Pulmonary artery endothelial cell (primary cell): ENCODE data around the gene SLC25A51. TPM values are rescaled to one million over a fixed set of nuclear protein-coding genes. Genes with fewer than 3 reads are reported as not detected.

Experiments used
- DNase-seq: peaks from one replicate; pipeline ENCODE4 v3.0.0-alpha.2; 2011; ENCODE audit warnings: low read depth, low spot score
- total RNA-seq: library from RNA; depleted of rRNA; stranded (reverse); fragments of >200 nt; gene quantifications from 2 replicates; pipeline ENCODE4 v1.2.3, GENCODE V29; 2014

SLC25A51 gene, protein sequence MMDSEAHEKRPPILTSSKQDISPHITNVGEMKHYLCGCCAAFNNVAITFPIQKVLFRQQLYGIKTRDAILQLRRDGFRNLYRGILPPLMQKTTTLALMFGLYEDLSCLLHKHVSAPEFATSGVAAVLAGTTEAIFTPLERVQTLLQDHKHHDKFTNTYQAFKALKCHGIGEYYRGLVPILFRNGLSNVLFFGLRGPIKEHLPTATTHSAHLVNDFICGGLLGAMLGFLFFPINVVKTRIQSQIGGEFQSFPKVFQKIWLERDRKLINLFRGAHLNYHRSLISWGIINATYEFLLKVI
- total RNA-seq: 79.3 and 119 TPM in 2 replicates

DNA sequence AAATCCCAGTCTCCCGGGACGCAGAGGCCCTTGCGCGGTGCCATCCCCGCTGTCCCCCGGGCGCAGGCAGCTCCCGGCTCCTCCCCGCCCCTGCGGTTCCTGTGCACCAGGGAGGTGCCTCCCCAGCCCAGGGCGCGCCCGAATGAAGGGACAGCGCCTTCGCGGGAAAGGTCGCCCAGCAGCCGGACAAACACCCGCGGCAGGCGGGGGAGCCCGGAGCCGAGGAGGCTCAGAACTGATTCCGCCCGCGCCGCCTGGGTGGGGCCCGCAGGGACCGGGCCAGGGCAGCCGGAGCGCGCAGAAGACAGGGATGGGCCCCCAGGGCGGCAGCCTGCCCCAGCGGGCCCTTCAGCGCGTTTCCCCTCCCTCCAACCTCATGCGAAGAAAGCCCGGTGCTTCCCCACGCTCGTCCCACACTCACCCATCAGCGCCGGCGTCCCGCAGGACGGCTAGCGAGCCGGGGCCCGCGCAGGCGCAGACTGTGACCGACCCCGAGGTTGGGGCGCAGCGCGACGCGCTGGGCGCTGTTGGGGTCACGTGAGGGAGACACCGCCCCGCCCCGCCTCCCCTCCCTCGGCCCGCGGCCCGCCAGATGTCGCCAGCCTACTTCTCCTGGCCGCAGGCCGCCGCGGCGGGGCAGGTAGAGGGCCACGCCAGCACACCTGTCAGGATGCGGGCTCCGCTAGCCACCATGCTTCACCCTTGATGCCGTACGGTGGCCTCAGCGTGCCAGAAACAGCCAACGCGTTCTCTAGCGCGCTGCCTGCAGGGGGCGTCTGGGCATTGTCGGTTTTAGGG is at the start of gene SLC25A51:
Gene SLC25A51 (minus strand): TSS at position 481 of the 798 bp plus-strand sequence. CDS start 15,577 bp downstream, outside the sequence.
- peak; percentile 69 for DNase-seq

DNA sequence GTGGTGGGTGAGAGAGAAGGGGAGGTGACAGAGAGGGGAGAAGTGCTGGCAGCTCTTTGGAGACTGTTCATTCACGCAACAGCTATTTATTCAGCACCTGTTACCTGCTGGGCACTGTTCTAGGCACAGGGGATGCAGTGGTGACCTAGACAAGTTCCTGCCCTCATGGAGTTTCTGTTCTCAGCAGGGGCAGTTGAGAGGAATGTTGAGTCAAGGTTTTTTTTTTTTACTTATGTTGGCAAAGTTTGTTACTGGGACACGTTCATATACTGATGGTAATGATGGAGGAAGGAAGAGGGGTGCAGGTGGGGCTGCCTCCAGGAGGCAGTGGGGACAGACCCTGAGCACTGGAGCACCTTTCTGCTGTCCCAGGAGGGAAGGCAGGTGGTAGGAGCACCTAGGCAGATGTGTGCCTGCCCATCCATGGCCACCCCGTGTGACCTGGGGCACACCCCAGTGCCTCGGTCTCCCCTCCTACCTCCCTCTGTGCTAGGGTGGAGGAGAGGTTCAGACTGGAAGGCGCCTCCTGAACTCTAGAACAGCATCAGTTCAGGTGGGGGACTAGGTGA is 49.4 kb upstream of the SLC25A51 start:
- no peak for DNase-seq

DNA sequence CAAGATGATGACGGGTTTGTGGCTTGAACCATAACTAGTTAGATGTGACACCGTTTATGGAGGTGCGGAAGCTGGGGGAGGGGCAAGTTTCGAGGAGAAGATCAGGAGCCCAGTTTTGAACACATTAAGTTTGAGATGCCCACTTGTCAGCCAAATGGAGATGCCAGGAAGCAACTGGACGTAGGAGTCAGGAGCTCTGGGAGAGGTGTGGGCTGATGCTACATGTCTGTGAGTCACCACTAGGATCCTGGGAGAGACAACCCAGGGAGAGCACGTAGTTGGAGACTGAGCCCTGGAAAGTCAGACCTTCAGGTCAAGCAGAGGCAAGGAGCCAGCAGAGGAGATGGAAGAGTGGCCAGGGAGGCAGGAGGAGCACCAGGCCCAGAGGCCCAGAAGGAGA is 48.8 kb upstream of the SLC25A51 start:
- no peak for DNase-seq

DNA sequence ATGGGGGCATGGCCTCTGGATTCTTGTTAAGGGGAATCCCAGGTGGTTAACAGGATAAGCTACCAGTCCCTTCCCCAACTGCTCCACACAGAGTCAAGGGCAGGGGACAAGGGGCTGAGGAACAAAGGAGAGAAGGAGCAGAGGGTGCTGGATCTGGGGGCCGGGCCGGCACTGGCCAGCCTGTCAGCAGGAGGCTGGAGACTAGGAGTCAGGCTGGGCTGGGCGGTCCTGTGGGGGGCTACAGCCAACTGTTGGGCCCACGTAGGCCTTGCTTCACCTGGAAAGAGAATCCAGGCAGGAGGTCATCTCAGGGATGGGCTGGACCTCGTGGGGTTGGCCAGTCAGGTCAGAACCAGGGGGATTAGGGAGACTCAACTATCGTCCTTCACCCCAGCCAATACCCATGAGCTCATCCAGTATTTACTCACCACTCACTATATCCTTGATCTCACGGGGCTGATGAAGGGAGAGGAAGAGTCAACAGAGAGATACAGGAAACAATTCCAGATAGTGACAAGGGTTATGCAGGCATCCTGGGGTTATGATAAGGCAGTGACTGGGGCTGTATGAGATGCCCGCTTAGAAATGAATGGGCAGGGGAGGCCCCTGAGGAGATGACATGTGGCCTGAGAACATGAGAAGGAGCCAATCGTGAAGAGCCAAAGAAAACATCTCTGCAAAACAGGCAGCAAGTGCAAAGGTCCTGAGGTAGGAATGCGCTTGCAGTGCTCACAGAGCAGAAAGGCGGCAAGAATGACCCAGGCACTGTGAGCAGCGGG is 47.9 kb upstream of the SLC25A51 start:
- DNase-seq: no peak

DNA sequence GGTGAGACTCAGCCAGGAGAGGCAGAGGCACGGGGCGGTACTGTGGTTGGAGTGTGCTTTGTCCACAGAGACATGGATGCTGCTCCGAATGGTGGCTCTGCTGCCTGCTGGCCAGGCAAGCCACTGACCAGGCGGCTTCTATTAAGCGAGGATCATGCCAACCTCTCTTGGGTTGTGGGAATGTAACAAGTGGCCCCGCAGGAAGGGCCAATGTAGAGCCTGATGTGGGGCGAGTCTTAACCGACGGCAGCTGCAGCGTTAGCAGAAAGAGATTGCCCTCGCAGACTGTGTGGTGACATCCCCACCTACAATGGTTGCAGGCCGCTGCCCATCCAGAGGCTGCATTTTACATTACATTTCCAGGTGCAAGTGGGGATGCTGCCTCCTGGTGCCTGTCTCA is 46.6 kb upstream of the SLC25A51 start:
- no peak for DNase-seq

DNA sequence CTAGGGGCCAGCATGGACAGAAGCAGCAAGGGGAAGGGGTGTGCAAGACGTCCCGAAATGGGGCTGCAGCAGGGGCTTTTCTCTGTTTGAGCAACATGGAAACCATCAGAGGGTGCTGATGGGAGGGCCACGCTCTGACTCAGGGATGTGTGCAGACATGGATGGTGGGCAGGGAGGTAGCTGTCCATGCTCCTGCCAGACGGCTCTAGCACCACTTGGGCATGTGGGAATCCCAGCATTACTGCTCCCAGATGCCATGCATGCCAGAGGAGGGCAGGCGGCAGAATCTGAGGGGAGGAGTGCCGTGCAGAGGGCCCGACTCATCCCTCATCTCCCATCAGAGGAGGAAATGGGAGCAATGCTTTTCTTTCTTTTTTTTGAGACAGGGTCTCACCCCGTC is 45.6 kb upstream of the SLC25A51 start:
- no peak for DNase-seq

DNA sequence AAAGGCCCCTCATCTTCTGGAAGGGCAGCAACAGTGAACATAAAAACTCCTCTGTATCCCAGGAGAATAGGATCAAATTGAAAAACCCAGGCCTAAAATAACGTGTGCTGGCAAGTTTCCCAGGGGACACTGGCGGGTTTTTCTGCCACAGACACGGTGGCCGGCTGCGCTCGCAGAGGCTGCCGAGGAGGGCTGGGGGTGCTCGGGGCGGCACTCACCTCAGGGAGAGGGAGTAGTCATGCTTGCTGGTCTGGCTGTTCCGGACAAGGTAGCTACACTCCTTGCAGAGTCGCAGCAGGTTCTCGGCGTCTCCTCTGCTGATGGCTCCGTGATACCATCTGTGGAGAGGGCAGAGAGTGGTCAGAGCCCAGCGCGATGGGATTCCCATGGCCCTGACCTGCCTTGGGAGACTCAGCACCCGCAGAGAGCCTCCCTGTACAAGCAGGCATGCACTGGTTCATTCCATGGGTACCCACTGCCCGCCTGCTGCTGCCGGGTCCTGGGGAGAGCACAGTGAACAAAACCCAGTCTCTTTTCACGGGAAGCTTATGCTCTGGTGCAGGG is 44.6 kb upstream of the SLC25A51 start:
- no peak for DNase-seq

DNA sequence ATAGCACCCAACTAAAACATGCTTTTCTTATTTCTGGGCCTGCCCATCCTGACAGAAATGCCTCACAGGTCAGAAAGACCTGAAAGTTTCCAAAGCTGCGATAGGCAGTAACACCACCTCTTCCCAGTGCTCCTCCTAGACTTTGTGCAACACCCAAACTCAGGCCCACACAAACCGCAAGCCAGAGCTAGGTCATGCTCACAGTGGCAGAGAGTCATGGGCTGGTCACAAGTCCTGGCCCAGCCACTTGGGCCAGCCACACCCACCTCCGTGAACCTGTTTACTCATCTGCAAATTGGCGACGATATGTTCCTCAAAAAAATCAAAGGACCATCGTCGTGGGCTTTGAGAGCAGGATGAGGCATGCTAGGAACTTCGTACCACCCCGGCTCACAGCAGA is 44.0 kb upstream of the SLC25A51 start:
- DNase-seq: no peak

DNA sequence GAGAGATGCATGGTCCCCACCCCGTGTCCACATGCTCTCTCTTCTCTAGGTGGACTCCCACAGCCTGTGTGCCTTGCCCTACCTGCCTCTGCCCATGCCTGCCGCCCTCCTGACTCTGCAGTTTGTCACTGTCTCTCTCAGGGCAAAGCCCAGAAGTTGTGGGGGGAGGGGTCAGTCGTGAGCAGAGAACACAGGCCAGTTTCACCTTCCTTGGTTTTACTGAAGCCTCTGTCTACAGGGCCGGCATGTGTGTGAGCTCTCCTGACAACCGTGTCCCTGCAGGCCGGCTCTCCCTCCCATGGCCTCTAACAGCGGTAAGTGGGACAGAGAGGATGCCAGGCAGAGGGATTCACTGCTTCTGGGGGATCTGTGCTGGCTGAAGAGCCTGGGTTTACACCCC is 43.5 kb upstream of the SLC25A51 start:
- no peak for DNase-seq

DNA sequence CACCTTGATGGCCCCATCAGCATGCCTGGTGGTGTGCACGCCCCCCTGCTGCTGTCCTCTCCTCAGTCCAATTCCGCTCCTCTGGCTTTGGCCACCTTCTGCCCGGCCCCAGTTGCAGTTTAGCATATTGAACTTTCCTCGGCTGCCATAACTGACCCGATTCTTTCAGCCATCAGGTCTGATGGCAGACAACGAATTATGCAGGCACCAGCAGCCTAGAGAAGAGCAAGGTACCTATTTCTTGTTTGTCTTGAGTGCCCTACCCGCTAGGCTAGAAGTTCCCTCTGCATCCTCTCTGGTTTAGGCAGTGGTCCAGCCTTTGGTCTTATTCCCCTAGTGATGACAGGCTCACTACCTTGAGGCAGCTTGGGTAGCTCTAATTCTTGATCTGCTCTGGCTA is 43.0 kb upstream of the SLC25A51 start:
- DNase-seq: no peak

DNA sequence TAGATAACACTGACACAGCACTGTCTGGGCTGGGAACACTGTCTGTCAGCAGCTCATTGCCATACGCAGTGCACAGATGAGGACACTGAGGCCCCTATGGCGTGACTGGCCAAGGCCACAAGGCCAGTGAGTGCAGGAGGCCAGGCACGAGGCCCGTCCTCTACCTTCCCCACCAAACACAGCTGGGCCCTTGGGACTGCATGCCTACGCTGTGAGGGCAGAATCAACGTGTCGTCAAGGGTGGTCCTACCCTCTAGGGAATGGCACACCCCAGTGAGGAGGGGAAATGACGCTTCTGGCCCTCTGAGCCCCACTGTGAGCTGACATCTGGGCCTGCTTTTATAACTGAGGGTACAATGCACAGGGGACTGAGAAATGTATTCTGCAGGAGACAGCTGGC is 42.1 kb upstream of the SLC25A51 start:
- no peak for DNase-seq

DNA sequence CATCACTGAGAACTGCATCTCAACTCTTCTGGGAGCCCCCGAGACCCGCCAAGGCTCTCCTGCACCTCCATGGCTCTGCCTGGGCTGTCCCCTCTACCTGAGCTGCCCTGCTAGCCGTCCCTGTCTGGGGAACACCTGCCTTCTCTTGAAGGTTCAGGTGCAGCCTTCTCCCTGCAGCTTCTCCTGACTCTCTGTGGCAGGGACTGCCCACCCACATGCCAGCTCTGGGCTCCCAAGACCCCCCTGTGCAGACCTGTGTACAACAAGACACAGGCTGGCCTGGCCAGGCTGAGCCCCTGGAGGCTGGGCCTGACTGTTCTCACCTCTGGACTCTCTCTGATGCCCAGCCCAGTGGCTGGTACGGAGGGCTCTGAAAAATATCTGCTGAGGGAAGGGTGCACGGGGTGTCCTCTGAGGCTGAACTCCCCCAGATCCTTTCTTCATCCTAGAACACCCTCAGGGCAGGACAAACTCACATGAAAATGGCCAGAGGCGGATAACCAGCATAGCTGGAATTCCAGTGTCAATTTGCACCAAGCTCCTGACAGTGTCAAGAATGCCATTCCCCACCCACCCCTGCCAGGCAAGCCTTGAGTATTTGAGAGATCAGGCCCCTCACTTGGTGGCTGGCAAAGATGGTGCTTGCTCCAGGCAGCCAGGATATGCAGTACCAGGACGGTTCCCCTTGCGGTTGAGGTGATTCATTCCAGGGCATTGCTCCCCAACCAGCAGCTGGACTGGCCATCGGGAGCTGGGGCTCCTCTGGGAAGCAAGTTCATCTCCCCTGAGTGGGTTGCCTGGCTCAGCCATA is 40.9 kb upstream of the SLC25A51 start:
- no peak for DNase-seq

DNA sequence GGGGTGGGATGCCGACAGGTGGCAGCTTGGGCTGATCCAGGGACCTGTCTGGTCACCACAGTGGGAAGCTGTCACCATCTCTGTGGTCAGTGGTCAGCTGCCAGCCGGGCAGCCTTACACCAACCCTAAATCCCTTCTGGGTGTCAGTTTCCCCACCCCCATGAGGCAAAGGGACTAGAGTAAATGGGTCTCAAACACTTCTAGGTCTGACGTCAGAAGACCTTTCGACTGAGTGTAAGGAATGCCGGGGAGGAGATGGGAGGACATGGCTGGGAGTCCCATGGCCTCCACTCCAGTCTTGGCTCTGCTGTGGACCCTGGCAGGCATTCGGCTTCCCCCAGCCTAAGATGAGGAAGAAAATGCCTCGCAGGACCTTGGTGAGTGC is 40.3 kb upstream of the SLC25A51 start:
- DNase-seq: no peak

DNA sequence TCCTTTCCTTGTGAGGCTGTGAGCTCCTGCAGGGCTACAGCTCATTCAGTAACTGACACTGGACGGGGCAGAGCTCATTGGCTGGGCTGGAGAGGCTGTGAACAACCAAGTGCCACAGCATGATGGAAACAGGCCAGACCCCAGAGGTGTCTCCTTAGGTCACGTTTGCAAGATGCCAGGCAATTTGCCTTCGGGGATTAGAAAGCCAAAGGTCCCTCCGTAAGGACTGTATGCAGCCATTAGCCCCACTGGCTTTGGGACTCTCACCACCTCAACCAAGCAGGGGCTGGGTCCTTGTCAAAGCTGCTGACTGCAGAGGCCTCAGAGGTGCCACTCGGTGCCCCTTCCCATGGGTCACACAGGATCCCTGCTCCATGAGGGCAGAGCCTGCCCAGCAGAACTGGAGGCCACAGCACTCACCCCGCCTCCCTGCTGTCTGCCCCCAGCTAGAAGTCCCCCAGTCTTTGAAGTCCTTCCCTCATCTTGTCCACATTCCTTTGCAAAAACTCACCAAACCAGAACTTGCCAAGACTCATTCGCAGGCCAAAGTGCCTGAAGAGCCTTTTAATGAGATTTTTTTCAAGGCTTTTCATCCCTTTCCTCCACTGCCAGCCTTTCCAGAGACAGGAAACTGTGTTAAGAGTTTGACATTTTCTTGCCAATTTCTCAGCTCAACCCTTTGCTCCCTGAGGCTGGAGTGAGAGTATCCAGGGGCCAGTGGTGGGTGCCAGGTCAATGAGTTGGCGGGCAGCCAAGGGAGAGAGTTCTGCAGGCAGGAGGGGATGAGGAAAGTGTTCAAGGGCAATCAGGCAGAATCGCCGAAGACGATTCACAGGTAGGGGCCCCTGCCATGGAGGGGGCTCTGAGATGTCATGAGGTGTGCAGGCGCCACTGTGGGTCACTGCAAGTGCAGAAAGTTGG is 39.7 kb upstream of the SLC25A51 start:
- peak; percentile 46 for DNase-seq

DNA sequence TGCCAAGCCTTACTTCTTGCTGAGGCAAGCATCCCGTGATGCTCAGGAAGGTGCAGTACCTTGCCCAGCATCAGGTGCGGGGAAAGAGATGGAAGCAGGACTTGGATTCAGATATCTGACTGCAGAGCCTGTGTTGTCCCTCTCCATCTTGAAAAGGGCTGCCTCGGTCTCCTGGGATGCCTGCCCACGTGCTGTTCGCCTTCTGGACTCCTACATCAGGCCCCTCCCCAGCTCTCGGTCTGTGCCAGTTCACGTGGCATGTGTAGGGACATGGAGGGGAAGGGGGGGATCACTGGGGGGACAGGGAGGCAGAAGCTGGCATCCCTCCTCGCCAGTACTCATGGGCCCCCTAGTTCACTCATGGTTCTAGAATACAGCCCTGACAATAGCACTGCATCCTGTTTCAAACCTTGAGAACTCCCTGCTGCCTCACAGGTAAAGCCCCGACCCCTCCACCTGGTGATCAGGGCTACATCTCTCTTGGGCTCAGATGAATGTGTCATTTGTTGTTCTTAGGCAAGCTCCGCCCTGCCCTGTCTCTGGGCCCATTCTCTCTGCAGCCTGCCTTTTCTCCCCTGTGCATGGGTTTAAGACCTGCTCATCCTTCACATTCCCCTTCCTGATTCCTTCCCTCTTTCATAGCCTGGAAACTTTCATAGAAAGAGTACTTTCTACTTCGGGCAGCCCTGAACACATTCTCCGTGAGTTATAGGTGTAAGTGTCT is 38.9 kb upstream of the SLC25A51 start:
- DNase-seq: no peak

DNA sequence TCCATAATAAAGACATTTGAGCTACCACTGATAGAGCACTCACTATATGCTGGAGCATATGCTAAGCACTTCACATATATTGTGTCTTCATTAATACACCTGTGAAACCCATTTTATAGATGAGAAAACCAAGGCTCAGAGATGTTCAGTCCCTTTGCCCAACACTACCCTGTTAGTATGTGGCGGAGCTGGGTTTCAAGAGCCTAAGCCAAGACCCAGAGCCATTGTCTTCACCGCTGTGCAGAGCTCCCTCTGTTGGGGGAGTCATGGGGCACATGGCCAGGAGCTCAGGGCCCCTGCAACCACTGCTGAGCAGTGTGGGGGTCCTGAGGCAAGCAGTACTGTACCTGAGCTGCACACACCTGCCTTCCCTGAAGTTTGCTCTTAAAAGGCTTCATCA is 37.3 kb upstream of the SLC25A51 start:
- DNase-seq: no peak

DNA sequence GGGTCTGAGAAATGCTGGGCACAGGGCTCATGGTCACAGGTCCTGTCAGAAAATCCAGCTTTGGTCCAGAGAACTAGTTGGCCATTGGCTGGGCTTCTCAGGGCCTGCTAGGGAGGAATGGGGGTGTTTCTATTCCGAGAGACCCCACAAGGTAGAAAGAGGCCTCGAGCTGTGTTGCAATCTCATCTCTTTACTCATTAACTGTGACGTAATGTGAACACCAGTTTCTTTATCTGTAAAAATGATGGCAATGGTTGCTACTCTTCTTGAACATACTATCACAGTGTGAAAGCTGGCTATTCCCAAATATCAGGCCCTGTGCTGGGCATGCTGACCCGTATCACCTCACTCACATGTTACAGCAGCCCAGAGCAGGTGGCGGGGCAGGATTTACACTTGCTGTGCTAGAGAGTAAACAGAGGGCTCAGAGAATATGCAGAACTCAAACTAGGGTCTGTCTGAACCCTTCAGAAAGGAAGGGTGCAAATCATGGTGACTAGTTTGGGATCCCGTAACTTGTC is 35.7 kb upstream of the SLC25A51 start:
- DNase-seq: no peak

DNA sequence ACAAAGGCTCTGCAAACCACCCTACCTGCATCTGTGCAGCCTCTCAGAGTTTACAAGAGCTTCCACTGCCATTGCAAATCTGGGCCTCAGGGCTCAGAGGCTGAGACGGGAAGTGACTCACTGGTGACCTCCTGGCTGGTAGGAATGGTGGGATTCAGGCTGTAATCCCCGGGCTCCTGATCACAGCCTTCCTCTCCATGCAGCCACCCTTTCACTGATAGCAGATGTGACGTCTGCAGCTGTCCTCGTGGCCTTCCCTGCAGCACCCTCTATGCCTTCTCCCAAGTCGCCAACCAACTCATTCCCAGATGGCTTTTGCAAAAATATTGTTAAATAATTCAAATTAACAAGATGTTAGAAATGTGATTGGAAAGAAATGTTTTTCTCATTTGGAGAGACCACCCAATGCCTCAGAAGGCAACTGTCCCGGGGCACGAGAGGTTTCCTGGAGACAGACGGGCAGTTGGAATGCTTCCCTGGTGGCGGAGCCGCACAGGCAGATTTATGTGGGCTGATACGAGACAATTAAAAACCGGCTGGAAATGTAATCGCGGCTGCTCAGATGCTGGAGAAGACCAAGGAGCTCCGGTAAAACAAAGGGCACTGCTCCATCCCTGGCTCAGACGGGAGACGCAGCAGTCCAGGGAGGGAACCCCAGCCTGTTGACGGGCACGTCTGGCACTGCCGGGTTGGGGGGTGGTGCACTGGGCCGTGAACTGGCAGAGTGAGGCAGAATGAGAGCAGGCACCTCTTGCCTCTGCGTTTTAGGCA is 34.4 kb upstream of the SLC25A51 start:
- DNase-seq: peak; percentile 60
